Tibial nerve (tissue), 4 donors: Measurements from ENCODE around the gene ZNF14. TPM values are rescaled to one million over a fixed set of nuclear protein-coding genes. Genes with fewer than 3 reads are reported as not detected.
"Not testable (repeated sequence)": the region's sequence is repeated elsewhere in the genome, so short reads cannot be mapped to it uniquely, and the experiment has no call there.

Source experiments
- DNase-seq, 2 donors: peaks; one replicate each; pipeline ENCODE4 v3.0.0-alpha.2; 2019; ENCODE audit warnings: low spot score in 2 of 2
- H3K27ac ChIP-seq, 4 donors: fragments of 200-600 bp; sonication (generic) in 3 of 4; one replicate each; pipeline ENCODE4 v1.5.1; 2017 to 2019; ENCODE audit warnings: mild to moderate bottlenecking in 1 of 4
- H3K27me3 ChIP-seq, 2 donors: fragments of 200-600 bp; sonication (generic) in 1 of 2; one replicate each; pipeline versions ENCODE4 v1.5.1 to v1.6.0; 2017 to 2019
- H3K36me3 ChIP-seq, 3 donors: fragments of 200-600 bp; sonication (generic); one replicate each; pipeline ENCODE4 v1.5.1; 2018 to 2019
- H3K4me1 ChIP-seq, 4 donors: fragments of 200-600 bp; sonication (generic) in 3 of 4; one replicate each; pipeline ENCODE4 v1.5.1; 2017 to 2019
- H3K4me3 ChIP-seq, 4 donors: fragments of 200-600 bp; sonication (generic) in 3 of 4; one replicate each; pipeline ENCODE4 v1.5.1; 2017 to 2019; ENCODE audit warnings: mild to moderate bottlenecking in 1 of 4, moderate library complexity in 1 of 4
- H3K9me3 ChIP-seq, 4 donors: fragments of 200-600 bp; sonication (generic) in 3 of 4; one replicate each; pipeline ENCODE4 v1.5.1; 2017 to 2019
- CTCF ChIP-seq, 5 experiments: fragments of 200-600 bp in 3 of 5; fragments of 450-650 bp in 2 of 5; sonication (generic) in 3 of 5; IDR thresholded peaks; one replicate each; pipeline ENCODE4 v1.5.1; 2016 to 2019; ENCODE audit warnings: antibody characterized with exemption in 5 of 5, mild to moderate bottlenecking in 3 of 5, moderate library complexity in 2 of 5
- EP300 ChIP-seq, 2 donors: sonication (generic); formaldehyde crosslinking; IDR thresholded peaks; one replicate each; pipeline ENCODE4 v1.6.1; 2017; ENCODE audit warnings: antibody characterized with exemption in 2 of 2, mild to moderate bottlenecking in 1 of 2
- POLR2A ChIP-seq, 2 donors: fragments of 450-650 bp; IDR thresholded peaks; one replicate each; pipeline ENCODE4 v1.6.1; 2017; ENCODE audit warnings: antibody characterized with exemption in 2 of 2, mild to moderate bottlenecking in 2 of 2, moderate library complexity in 2 of 2
- WGBS, 2 donors: methylation state at CpG; one replicate each; pipeline ENCODE4 v1.1.5; 2018; 5-methylcytosine and 5-hydroxymethylcytosine counted together
- total RNA-seq, 4 donors: library from RNA; depleted of rRNA; stranded (reverse); fragments of >200 nt; gene quantifications; one replicate each; pipeline ENCODE4 v1.1.0, GENCODE V29; 2016

The ZNF14 gene
- total RNA-seq, 4 donors from 2014 or later: 12.0 to 14.2 (median 13.3) TPM

- H3K27me3 ChIP-seq: no peaks in the 10 kb centered on the region
- no peaks in the 10 kb centered on the region for H3K4me1 ChIP-seq
- no peak overlapping the region for H3K27ac ChIP-seq
- H3K4me3 ChIP-seq: no peak overlapping the region
- TF ChIP-seq CTCF (IDR thresholded peaks at IDR 0.05) (no peak), POLR2A (IDR thresholded peaks at IDR 0.05) (no peak), EP300 (IDR thresholded peaks at IDR 0.05) (no peak)
- no peak for DNase-seq
- 84 to 90% methylated on average over 16 to 17 of the region's 17 CpGs for whole genome bisulfite sequencing, 2 donors
- peaks cover 0 to 18% (median 0%) of the 10 kb centered on the region in 4 donors for H3K9me3 ChIP-seq
- no peaks in the 10 kb centered on the region for H3K36me3 ChIP-seq
These were observed 11.7 kb upstream of the ZNF14 start for GRCh38 chr19:19744641-19745040.

GRCh38 chr19:19743921-19744320 is 11.0 kb upstream of the ZNF14 start:
- 81 to 89% methylated on average over 6 of the region's 6 CpGs for WGBS, 2 donors
- not testable (repeated sequence) for H3K27me3 ChIP-seq, DNase-seq

GRCh38 chr19:19743176-19743575 is 10.3 kb upstream of the ZNF14 start:
- Histone ChIP-seq H3K4me1 (no peaks in the 10 kb centered on the region), H3K36me3 (no peaks in the 10 kb centered on the region), H3K27me3 (no peaks in the 10 kb centered on the region), H3K4me3 (no peak overlapping the region), H3K27ac (no peak overlapping the region), H3K9me3 (peaks cover 0 to 18% (median 0%) of the 10 kb centered on the region in 4 donors)
- TF ChIP-seq POLR2A (IDR thresholded peaks at IDR 0.05) (no peak), CTCF (IDR thresholded peaks at IDR 0.05) (no peak), EP300 (IDR thresholded peaks at IDR 0.05) (no peak)
- 84 to 87% methylated on average over 6 of the region's 6 CpGs for WGBS, 2 donors
- DNase-seq: no peak

More at GRCh38 chr19:19743921-19744320, 11.0 kb upstream of the ZNF14 start:
- not testable (repeated sequence) for H3K27ac ChIP-seq, H3K4me1 ChIP-seq, H3K4me3 ChIP-seq, H3K36me3 ChIP-seq
- H3K9me3 ChIP-seq: peaks cover 0 to 18% (median 0%) of the 10 kb centered on the region in 4 donors

- 80 to 89% methylated on average over 9 of the region's 9 CpGs for WGBS, 2 donors
- Histone ChIP-seq H3K36me3 (no peaks in the 10 kb centered on the region), H3K4me1 (no peaks in the 10 kb centered on the region), H3K27me3 (no peaks in the 10 kb centered on the region), H3K9me3 (peaks cover 0 to 18% (median 0%) of the 10 kb centered on the region in 4 donors), H3K4me3 (no peak overlapping the region), H3K27ac (no peak overlapping the region)
- DNase-seq: no peak
- no peak for TF ChIP-seq CTCF (IDR thresholded peaks at IDR 0.05)
These were observed 9.9 kb upstream of the ZNF14 start for GRCh38 chr19:19742773-19743172.

- Histone ChIP-seq H3K9me3 (peaks cover 0 to 18% (median 0%) of the 10 kb centered on the region in 4 donors), H3K4me1 (no peaks in the 10 kb centered on the region), H3K27ac (no peak overlapping the region), H3K36me3 (no peaks in the 10 kb centered on the region), H3K27me3 (no peaks in the 10 kb centered on the region), H3K4me3 (no peak overlapping the region)
- no peak for DNase-seq
- TF ChIP-seq CTCF (IDR thresholded peaks at IDR 0.05) (no peak), POLR2A (IDR thresholded peaks at IDR 0.05) (no peak), EP300 (IDR thresholded peaks at IDR 0.05) (no peak)
- 81 to 84% methylated on average over 7 of the region's 7 CpGs for WGBS, 2 donors
These were observed 8.3 kb upstream of the ZNF14 start for GRCh38 chr19:19741184-19741583.

- DNase-seq: no peak
- Histone ChIP-seq H3K4me1 (no peaks in the 10 kb centered on the region), H3K9me3 (peaks cover 0 to 18% (median 0%) of the 10 kb centered on the region in 4 donors), H3K27ac (no peak overlapping the region), H3K36me3 (no peaks in the 10 kb centered on the region), H3K27me3 (no peaks in the 10 kb centered on the region), H3K4me3 (no peak overlapping the region)
- no peak for TF ChIP-seq EP300 (IDR thresholded peaks at IDR 0.05)
- no peak for TF ChIP-seq POLR2A (IDR thresholded peaks at IDR 0.05)
- no peak for TF ChIP-seq CTCF (IDR thresholded peaks at IDR 0.05)
- 87 to 91% methylated on average over 18 of the region's 18 CpGs for WGBS, 2 donors
These were observed 7.8 kb upstream of the ZNF14 start for GRCh38 chr19:19740755-19741154.
